SK-N-SH treated with all-trans-retinoic acid at 6 μM for 48 hours (cell line): ENCODE results near the gene SSBP2.

Source experiments
- ATAC-seq: fragments of 200-7000 bp; cut with Tn5 transposase; 3 replicates; pipeline ENCODE4 v1.9.1; 2020; ENCODE audit warnings: mild to moderate bottlenecking, moderate library complexity
- ARNTL ChIP-seq: fragments of 450-650 bp; formaldehyde crosslinking; IDR thresholded peaks from 2 replicates; pipeline ENCODE4 v1.5.0; 2020; ENCODE audit warnings: low read depth, mild to moderate bottlenecking, moderate library complexity, borderline replicate concordance
- BACH2 ChIP-seq: fragments of 250-450 bp; sonication (Bioruptor Pico); IDR thresholded peaks from 2 replicates; pipeline ENCODE4 v1.9.0; 2021; ENCODE audit warnings: mild to moderate bottlenecking, borderline replicate concordance
- CSDC2 ChIP-seq: fragments of 250-450 bp; sonication (Bioruptor Pico); IDR thresholded peaks from 2 replicates; pipeline ENCODE4 v1.5.0; 2020; ENCODE audit warnings: mild to moderate bottlenecking, moderate library complexity
- ESRRG ChIP-seq: fragments of 250-450 bp; sonication (Bioruptor Pico); IDR thresholded peaks from 2 replicates; pipeline ENCODE4 v1.6.1; 2021; ENCODE audit warnings: mild to moderate bottlenecking
- GLIS3 ChIP-seq: fragments of 250-450 bp; sonication (Bioruptor Pico); IDR thresholded peaks from 2 replicates; pipeline ENCODE4 v1.5.0; 2020; ENCODE audit warnings: mild to moderate bottlenecking, moderate library complexity
- ISL1 ChIP-seq: fragments of 250-450 bp; sonication (Bioruptor Pico); IDR thresholded peaks from 2 replicates; pipeline ENCODE4 v2.1.2; 2022; ENCODE audit warnings: mild to moderate bottlenecking, moderate library complexity
- OSR1 ChIP-seq: fragments of 250-450 bp; sonication (Bioruptor Pico); IDR thresholded peaks from 2 replicates; pipeline ENCODE4 v1.8.0; 2022; ENCODE audit warnings: moderate library complexity, mild to moderate bottlenecking, inconsistent platforms
- PPARA ChIP-seq: fragments of 250-450 bp; sonication (Bioruptor Pico); IDR thresholded peaks from 2 replicates; pipeline ENCODE4 v1.5.0; 2020; ENCODE audit warnings: mild to moderate bottlenecking, borderline replicate concordance
- SNAI2 ChIP-seq: fragments of 250-450 bp; sonication (Bioruptor Pico); IDR thresholded peaks from 2 replicates; pipeline ENCODE4 v1.5.0; 2020; ENCODE audit warnings: mild to moderate bottlenecking, moderate library complexity
- TCF4 ChIP-seq: fragments of 250-450 bp; sonication (Bioruptor Pico); IDR thresholded peaks from 2 replicates; pipeline ENCODE4 v1.8.0; 2021; ENCODE audit warnings: mild to moderate bottlenecking, moderate library complexity, borderline replicate concordance
- TOX ChIP-seq: fragments of 250-450 bp; sonication (Bioruptor Pico); IDR thresholded peaks from 2 replicates; pipeline ENCODE4 v1.8.0; 2021; ENCODE audit warnings: mild to moderate bottlenecking, moderate library complexity, borderline replicate concordance
- ZC3H10 ChIP-seq: fragments of 250-450 bp; sonication (Bioruptor Pico); IDR thresholded peaks from 2 replicates; pipeline ENCODE4 v1.5.1; 2021; ENCODE audit warnings: mild to moderate bottlenecking, moderate library complexity
- ZFP3 ChIP-seq: fragments of 250-450 bp; sonication (Bioruptor Pico); IDR thresholded peaks from 2 replicates; pipeline ENCODE4 v1.5.0; 2020; ENCODE audit warnings: mild to moderate bottlenecking, moderate library complexity
- ZFP30 ChIP-seq: fragments of 450-650 bp; formaldehyde crosslinking; IDR thresholded peaks from 2 replicates; pipeline ENCODE4 v1.5.0; 2022; ENCODE audit warnings: mild to moderate bottlenecking, moderate library complexity
- ZNF565 ChIP-seq: fragments of 450-650 bp; formaldehyde crosslinking; conservative IDR thresholded peaks from 2 replicates; pipeline ENCODE4 v1.5.0; 2020; ENCODE audit warnings: low read depth, mild to moderate bottlenecking, moderate library complexity
- TF ChIP-seq, protein P1 (sequence below): fragments of 250-450 bp; sonication (Bioruptor Pico); IDR thresholded peaks from 2 replicates; pipeline ENCODE4 v1.8.0; 2020; ENCODE audit warnings: mild to moderate bottlenecking, moderate library complexity, borderline replicate concordance
- TF ChIP-seq, protein P2 (sequence below): fragments of 250-450 bp; sonication (Bioruptor Pico); IDR thresholded peaks from 2 replicates; pipeline ENCODE4 v1.5.1; 2020; ENCODE audit warnings: low read depth, mild to moderate bottlenecking, moderate library complexity
- TF ChIP-seq, protein P3 (sequence below): fragments of 250-450 bp; sonication (Bioruptor Pico); IDR thresholded peaks from 2 replicates; pipeline ENCODE4 v1.5.1; 2021; ENCODE audit warnings: mild to moderate bottlenecking, moderate library complexity
- TF ChIP-seq, protein P4 (sequence below): fragments of 250-450 bp; sonication (Bioruptor Pico); IDR thresholded peaks from 2 replicates; pipeline ENCODE4 v1.5.0; 2020; ENCODE audit warnings: mild to moderate bottlenecking, moderate library complexity
- TF ChIP-seq, protein P5 (sequence below): fragments of 250-450 bp; sonication (Bioruptor Pico); IDR thresholded peaks from 2 replicates; pipeline ENCODE4 v1.8.0; 2021; ENCODE audit warnings: low read depth, mild to moderate bottlenecking, moderate library complexity, borderline replicate concordance

Gene SSBP2

DNA sequence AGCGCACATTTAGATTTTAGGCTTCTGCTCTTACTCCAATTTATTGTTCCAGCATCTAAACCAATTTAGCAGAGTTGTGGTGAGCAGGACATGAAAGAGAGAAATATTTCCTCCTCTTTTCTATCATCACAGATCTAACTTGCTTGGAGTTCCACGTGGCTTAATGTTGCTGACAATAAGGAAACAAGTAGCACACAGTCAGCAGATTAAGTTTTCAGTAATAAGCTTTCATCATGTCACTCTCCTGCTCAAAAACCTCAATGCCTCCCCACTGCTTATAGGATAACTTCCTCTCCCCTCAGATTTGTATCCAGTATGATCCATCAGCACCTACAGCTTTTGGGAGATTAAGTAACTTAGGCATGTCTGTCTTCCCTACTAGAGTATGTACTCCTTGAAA lies 10.4 kb upstream of the SSBP2 start (continued):
- TF ChIP-seq, protein P1, sequence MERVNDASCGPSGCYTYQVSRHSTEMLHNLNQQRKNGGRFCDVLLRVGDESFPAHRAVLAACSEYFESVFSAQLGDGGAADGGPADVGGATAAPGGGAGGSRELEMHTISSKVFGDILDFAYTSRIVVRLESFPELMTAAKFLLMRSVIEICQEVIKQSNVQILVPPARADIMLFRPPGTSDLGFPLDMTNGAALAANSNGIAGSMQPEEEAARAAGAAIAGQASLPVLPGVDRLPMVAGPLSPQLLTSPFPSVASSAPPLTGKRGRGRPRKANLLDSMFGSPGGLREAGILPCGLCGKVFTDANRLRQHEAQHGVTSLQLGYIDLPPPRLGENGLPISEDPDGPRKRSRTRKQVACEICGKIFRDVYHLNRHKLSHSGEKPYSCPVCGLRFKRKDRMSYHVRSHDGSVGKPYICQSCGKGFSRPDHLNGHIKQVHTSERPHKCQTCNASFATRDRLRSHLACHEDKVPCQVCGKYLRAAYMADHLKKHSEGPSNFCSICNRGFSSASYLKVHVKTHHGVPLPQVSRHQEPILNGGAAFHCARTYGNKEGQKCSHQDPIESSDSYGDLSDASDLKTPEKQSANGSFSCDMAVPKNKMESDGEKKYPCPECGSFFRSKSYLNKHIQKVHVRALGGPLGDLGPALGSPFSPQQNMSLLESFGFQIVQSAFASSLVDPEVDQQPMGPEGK (CRISPR knock-in tag) = no peak
- TF ChIP-seq ZFP30 (no peak), ESRRG (CRISPR knock-in tag) (no peak)

DNA sequence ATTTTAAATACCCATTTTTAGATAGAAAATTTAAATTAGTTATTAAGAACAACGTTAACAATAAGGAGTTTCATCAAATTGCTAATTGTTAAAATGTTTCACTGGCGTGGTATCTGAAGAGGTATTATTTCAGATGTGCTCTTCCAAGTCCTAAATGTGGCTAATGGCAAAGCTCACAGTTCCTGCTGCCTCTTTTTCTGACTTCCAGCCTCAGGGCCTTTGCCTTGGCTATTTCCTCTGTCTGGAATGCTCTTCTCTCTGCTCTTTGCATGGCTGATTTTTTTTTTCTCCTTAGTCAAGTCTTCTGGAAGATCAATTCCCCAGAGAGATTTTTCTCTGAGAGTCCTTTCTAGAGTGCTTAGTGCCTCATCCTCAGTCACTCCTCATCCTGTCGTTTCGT lies 9.6 kb upstream of the SSBP2 start:
- TF ChIP-seq, protein P1 (CRISPR knock-in tag) = no peak
- TF ChIP-seq PPARA (CRISPR knock-in tag) (no peak), ARNTL (CRISPR knock-in tag) (no peak), TOX (CRISPR knock-in tag) (no peak), SNAI2 (CRISPR knock-in tag) (no peak), CSDC2 (CRISPR knock-in tag) (no peak), ZNF565 (CRISPR knock-in tag) (no peak), OSR1 (CRISPR knock-in tag) (no peak), ZFP3 (CRISPR knock-in tag) (no peak), ESRRG (CRISPR knock-in tag) (no peak), ZC3H10 (no peak), ISL1 (CRISPR knock-in tag) (no peak), TCF4 (CRISPR knock-in tag) (no peak), GLIS3 (CRISPR knock-in tag) (no peak)
- TF ChIP-seq, protein P2, sequence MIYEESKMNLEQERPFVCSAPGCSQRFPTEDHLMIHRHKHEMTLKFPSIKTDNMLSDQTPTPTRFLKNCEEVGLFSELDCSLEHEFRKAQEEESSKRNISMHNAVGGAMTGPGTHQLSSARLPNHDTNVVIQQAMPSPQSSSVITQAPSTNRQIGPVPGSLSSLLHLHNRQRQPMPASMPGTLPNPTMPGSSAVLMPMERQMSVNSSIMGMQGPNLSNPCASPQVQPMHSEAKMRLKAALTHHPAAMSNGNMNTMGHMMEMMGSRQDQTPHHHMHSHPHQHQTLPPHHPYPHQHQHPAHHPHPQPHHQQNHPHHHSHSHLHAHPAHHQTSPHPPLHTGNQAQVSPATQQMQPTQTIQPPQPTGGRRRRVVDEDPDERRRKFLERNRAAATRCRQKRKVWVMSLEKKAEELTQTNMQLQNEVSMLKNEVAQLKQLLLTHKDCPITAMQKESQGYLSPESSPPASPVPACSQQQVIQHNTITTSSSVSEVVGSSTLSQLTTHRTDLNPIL (CRISPR knock-in tag) = no peak
- TF ChIP-seq, protein P3, sequence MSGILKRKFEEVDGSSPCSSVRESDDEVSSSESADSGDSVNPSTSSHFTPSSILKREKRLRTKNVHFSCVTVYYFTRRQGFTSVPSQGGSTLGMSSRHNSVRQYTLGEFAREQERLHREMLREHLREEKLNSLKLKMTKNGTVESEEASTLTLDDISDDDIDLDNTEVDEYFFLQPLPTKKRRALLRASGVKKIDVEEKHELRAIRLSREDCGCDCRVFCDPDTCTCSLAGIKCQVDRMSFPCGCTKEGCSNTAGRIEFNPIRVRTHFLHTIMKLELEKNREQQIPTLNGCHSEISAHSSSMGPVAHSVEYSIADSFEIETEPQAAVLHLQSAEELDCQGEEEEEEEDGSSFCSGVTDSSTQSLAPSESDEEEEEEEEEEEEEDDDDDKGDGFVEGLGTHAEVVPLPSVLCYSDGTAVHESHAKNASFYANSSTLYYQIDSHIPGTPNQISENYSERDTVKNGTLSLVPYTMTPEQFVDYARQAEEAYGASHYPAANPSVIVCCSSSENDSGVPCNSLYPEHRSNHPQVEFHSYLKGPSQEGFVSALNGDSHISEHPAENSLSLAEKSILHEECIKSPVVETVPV (CRISPR knock-in tag) = no peak
- TF ChIP-seq, protein P4, sequence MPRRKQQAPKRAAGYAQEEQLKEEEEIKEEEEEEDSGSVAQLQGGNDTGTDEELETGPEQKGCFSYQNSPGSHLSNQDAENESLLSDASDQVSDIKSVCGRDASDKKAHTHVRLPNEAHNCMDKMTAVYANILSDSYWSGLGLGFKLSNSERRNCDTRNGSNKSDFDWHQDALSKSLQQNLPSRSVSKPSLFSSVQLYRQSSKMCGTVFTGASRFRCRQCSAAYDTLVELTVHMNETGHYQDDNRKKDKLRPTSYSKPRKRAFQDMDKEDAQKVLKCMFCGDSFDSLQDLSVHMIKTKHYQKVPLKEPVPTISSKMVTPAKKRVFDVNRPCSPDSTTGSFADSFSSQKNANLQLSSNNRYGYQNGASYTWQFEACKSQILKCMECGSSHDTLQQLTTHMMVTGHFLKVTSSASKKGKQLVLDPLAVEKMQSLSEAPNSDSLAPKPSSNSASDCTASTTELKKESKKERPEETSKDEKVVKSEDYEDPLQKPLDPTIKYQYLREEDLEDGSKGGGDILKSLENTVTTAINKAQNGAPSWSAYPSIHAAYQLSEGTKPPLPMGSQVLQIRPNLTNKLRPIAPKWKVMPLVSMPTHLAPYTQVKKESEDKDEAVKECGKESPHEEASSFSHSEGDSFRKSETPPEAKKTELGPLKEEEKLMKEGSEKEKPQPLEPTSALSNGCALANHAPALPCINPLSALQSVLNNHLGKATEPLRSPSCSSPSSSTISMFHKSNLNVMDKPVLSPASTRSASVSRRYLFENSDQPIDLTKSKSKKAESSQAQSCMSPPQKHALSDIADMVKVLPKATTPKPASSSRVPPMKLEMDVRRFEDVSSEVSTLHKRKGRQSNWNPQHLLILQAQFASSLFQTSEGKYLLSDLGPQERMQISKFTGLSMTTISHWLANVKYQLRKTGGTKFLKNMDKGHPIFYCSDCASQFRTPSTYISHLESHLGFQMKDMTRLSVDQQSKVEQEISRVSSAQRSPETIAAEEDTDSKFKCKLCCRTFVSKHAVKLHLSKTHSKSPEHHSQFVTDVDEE (CRISPR knock-in tag) = no peak
- ATAC-seq = no peak

DNA sequence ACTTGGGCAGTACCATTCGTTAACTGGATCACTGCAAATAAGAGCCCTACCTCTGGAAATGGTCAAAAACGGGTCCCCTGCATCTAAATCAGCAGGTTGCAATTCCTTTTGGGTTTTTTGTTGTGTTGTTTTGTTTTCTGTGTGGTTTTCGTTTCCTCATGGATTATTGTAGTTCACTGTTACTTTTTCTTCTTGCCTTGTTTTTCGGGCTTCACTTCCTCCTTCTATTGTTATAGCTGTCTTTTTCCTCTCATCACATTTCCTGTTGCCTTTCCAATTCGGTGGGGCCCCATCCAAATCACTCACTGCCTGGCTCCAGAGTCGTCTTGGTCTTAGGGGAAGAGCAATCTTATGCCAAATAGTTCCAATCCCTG lies 8.7 kb upstream of the SSBP2 start:
- no peak for ATAC-seq
- no peak for TF ChIP-seq GLIS3 (CRISPR knock-in tag)
- no peak for TF ChIP-seq ISL1 (CRISPR knock-in tag)
- no peak for TF ChIP-seq SNAI2 (CRISPR knock-in tag)
- no peak for TF ChIP-seq ESRRG (CRISPR knock-in tag)
- TF ChIP-seq, protein P5, sequence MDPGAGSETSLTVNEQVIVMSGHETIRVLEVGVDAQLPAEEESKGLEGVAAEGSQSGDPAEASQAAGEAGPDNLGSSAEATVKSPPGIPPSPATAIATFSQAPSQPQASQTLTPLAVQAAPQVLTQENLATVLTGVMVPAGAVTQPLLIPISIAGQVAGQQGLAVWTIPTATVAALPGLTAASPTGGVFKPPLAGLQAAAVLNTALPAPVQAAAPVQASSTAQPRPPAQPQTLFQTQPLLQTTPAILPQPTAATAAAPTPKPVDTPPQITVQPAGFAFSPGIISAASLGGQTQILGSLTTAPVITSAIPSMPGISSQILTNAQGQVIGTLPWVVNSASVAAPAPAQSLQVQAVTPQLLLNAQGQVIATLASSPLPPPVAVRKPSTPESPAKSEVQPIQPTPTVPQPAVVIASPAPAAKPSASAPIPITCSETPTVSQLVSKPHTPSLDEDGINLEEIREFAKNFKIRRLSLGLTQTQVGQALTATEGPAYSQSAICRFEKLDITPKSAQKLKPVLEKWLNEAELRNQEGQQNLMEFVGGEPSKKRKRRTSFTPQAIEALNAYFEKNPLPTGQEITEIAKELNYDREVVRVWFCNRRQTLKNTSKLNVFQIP (CRISPR knock-in tag) = no peak
- no peak for TF ChIP-seq TCF4 (CRISPR knock-in tag)
- no peak for TF ChIP-seq BACH2 (CRISPR knock-in tag)
- TF ChIP-seq ZFP3 (CRISPR knock-in tag) = no peak
- no peak for TF ChIP-seq CSDC2 (CRISPR knock-in tag)
- TF ChIP-seq, protein P3 (CRISPR knock-in tag) = no peak
- TF ChIP-seq ZNF565 (CRISPR knock-in tag) = no peak
